Measurements from ENCODE around the gene TMEM132C. TPM values are rescaled to one million over a fixed set of nuclear protein-coding genes. Genes with fewer than 3 reads are reported as not detected.

The TMEM132C gene
- polyA plus RNA-seq, 1 of the 3 experiments (the other 2 are of a cell fraction) = not detected

DNA sequence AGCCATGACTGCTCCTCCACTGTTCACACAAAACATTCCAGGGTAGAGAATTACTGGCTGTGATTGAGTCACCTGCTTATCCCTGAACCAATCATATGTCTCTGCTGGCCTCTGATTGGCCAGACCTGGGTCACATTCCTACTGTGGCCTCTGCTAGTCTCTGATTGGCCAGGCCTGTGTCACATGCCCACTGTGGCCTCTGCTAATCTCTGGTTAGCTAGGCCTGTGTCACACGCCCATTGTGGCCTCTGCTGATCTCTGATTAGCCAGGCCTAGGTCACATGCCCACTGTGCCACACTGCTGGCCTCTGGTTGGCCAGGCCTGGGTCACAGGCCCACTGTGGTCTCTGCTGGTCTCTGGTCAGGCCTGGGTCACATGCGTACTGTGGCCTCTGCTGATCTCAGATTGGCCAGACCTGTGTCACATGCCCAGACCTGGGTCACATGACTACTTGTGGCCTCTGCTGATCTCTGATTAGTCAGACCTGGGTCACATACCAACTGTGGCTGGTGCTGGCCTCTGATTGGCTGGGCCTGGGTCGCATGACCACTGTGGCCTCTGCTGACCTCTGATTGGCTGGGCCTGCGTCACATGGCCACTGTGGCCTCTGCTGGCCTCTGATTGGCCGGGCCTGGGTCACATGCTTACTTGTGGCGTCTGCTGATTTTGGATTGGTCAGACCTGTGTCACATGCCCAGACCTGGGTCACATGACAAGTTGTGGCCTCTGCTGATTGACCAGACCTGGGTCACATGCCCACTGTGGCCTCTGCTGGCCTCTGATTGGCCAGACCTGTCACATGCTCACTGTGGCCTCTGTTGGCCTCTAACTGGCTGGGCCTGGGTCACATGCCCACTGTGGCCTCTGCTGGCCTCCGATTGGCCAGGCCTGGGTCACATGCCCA, 305.2 kb downstream of the TMEM132C start:
- H3K4me2 ChIP-seq = no peak overlapping the region
- H3F3A ChIP-seq (replicated peaks; ENCODE audit: insufficient read depth) = no peaks in the 10 kb centered on the region
- no peaks in the 10 kb centered on the region for H4K20me1 ChIP-seq (ENCODE audit: insufficient read depth)
- H3K4me3 ChIP-seq (ENCODE audit: low read depth in 2 of 2, low read length in 1 of 2) = no peak overlapping the region
- H3K36me3 ChIP-seq (replicated peaks in 1 of 2; ENCODE audit: control insufficient read depth in 1 of 2, insufficient read depth in 2 of 2, low read length in 1 of 2) = no peaks in the 10 kb centered on the region
- CTCF ChIA-PET = interaction anchor here (0.6 kb wide), 1 partner anchor 248 kb away, joined by 3 read pairs; no protein-coding TSS in a partner anchor
- no peaks in the 10 kb centered on the region for H3K27me3 ChIP-seq (ENCODE audit: insufficient read depth)
- 36% methylated on average over 4 of the region's 7 CpGs for WGBS (ENCODE audit: low lambda C conversion rate)
- no peak overlapping the region for H2AFZ ChIP-seq (ENCODE audit: low read depth)
- no peaks in the 10 kb centered on the region for H3K9me3 ChIP-seq
- no peak for TF ChIP-seq TAF1 (IDR thresholded peaks at IDR 0.05; ENCODE audit: borderline replicate concordance, low read depth, low read length)
- TF ChIP-seq TEAD4 (IDR thresholded peaks at IDR 0.05; ENCODE audit: borderline replicate concordance, insufficient read depth) = no peak
- no peak for TF ChIP-seq MXI1 (IDR thresholded peaks at IDR 0.05; ENCODE audit: low read depth, low read length)
- no peak for TF ChIP-seq RCOR1 (IDR thresholded peaks at IDR 0.05; ENCODE audit: low read length)
- TF ChIP-seq, protein P1, sequence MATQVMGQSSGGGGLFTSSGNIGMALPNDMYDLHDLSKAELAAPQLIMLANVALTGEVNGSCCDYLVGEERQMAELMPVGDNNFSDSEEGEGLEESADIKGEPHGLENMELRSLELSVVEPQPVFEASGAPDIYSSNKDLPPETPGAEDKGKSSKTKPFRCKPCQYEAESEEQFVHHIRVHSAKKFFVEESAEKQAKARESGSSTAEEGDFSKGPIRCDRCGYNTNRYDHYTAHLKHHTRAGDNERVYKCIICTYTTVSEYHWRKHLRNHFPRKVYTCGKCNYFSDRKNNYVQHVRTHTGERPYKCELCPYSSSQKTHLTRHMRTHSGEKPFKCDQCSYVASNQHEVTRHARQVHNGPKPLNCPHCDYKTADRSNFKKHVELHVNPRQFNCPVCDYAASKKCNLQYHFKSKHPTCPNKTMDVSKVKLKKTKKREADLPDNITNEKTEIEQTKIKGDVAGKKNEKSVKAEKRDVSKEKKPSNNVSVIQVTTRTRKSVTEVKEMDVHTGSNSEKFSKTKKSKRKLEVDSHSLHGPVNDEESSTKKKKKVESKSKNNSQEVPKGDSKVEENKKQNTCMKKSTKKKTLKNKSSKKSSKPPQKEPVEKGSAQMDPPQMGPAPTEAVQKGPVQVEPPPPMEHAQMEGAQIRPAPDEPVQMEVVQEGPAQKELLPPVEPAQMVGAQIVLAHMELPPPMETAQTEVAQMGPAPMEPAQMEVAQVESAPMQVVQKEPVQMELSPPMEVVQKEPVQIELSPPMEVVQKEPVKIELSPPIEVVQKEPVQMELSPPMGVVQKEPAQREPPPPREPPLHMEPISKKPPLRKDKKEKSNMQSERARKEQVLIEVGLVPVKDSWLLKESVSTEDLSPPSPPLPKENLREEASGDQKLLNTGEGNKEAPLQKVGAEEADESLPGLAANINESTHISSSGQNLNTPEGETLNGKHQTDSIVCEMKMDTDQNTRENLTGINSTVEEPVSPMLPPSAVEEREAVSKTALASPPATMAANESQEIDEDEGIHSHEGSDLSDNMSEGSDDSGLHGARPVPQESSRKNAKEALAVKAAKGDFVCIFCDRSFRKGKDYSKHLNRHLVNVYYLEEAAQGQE (IDR thresholded peaks at IDR 0.05; ENCODE audit: low read depth, low read length) = no peak
- no peak for TF ChIP-seq MEF2A (IDR thresholded peaks at IDR 0.05; ENCODE audit: borderline replicate concordance, low read depth)
- TF ChIP-seq GATA2 (CRISPR knock-in tag; IDR thresholded peaks at IDR 0.05) = no peak
- no peak for TF ChIP-seq FOXM1 (IDR thresholded peaks at IDR 0.05; ENCODE audit: low read depth)
- TF ChIP-seq POLR2AphosphoS5 (IDR thresholded peaks at IDR 0.05; ENCODE audit: low read depth, low read length) = no peak
- no peak for TF ChIP-seq SIN3A (IDR thresholded peaks at IDR 0.05; ENCODE audit: borderline replicate concordance, low read depth, low read length)
- TF ChIP-seq NRF1 (IDR thresholded peaks at IDR 0.05; ENCODE audit: low read depth, low read length) = no peak
- TF ChIP-seq, protein P2, sequence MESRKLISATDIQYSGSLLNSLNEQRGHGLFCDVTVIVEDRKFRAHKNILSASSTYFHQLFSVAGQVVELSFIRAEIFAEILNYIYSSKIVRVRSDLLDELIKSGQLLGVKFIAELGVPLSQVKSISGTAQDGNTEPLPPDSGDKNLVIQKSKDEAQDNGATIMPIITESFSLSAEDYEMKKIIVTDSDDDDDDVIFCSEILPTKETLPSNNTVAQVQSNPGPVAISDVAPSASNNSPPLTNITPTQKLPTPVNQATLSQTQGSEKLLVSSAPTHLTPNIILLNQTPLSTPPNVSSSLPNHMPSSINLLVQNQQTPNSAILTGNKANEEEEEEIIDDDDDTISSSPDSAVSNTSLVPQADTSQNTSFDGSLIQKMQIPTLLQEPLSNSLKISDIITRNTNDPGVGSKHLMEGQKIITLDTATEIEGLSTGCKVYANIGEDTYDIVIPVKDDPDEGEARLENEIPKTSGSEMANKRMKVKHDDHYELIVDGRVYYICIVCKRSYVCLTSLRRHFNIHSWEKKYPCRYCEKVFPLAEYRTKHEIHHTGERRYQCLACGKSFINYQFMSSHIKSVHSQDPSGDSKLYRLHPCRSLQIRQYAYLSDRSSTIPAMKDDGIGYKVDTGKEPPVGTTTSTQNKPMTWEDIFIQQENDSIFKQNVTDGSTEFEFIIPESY (IDR thresholded peaks at IDR 0.05; ENCODE audit: borderline replicate concordance, low read depth) = no peak
- no peak for TF ChIP-seq ELF1 (IDR thresholded peaks at IDR 0.05)
- POLR2A ChIA-PET = no interaction called here
- H3K9ac ChIP-seq = no peak overlapping the region
- no peak for DNase-seq
- H3K27ac ChIP-seq (ENCODE audit: low read depth in 2 of 2, low read length in 1 of 2) = no peak overlapping the region
- no peaks in the 10 kb centered on the region for H3K4me1 ChIP-seq (ENCODE audit: control insufficient read depth in 1 of 2, insufficient read depth in 2 of 2, low read depth in 1 of 2, low read length in 1 of 2)
- H3K79me2 ChIP-seq (ENCODE audit: insufficient read depth) = no peaks in the 10 kb centered on the region
- H3K9me2 ChIP-seq = no peaks in the 10 kb centered on the region

All from SK-N-SH (cell line).